PC-3 (cell line): ENCODE measurements around the gene NMUR2. TPM values are rescaled to one million over a fixed set of nuclear protein-coding genes. Genes with fewer than 3 reads are reported as not detected.

Experiments used
- ATAC-seq: fragments of 200-7000 bp; cut with Tn5 transposase; 2 replicates; pipeline ENCODE4 v1.9.1; 2020; ENCODE audit warnings: mild to moderate bottlenecking, moderate library complexity
- BruUV-seq: library from RNA; stranded (reverse); fragments of 400-500 nt; replicated peaks from 2 replicates; lab custom pipeline; 2021; lab: Mats Ljungman, UMichigan
- CTCF ChIA-PET: fragments of 300-600 bp; sonication (Branson Sonifier 250); formaldehyde crosslinking; loops from one replicate; lab custom pipeline; 2022; ENCODE audit warnings: antibody characterized with exemption; lab: Charles Lee
- POLR2A ChIA-PET: fragments of 300-600 bp; sonication (Branson Sonifier 250); formaldehyde crosslinking; loops from one replicate; lab custom pipeline; 2022; ENCODE audit warnings: antibody characterized with exemption; ENCODE audit not compliant: unreplicated experiment; lab: Charles Lee
- DNase-seq: peaks from one replicate; pipeline ENCODE4 v3.0.0-alpha.2; 2015
- H2AFZ ChIP-seq: fragments of 300-600 bp; sonication (generic); 2 replicates; pipeline ENCODE4 v1.6.0; 2016; ENCODE audit warnings: antibody characterized with exemption, low read length
- H3F3A ChIP-seq: fragments of 300-600 bp; sonication (generic); one replicate; pipeline ENCODE4 v1.6.0; 2017; ENCODE audit warnings: antibody characterized with exemption, low read length, control low read depth, mild to moderate bottlenecking; ENCODE audit not compliant: unreplicated experiment
- H3K27ac ChIP-seq: fragments of 300-600 bp; sonication (generic); 2 replicates; pipeline ENCODE4 v1.5.1; 2016; ENCODE audit warnings: mild to moderate bottlenecking, low read length
- H3K27me3 ChIP-seq: fragments of 300-600 bp; sonication (generic); 2 replicates; pipeline ENCODE4 v1.6.1; 2016; ENCODE audit warnings: low read length, mixed read lengths
- H3K36me3 ChIP-seq: fragments of 300-600 bp; sonication (generic); 2 replicates; pipeline ENCODE4 v1.6.1; 2016; ENCODE audit warnings: low read depth, mixed run types, low read length, mixed read lengths
- H3K4me1 ChIP-seq: fragments of 300-600 bp; sonication (generic); 2 replicates; pipeline ENCODE4 v1.5.1; 2016; ENCODE audit warnings: low read length; ENCODE audit not compliant: insufficient read depth
- H3K4me2 ChIP-seq: fragments of 300-600 bp; sonication (generic); 2 replicates; pipeline ENCODE4 v1.6.0; 2016; ENCODE audit warnings: low read length
- H3K4me3 ChIP-seq: fragments of 300-600 bp; sonication (generic); 2 replicates; pipeline ENCODE4 v1.5.1; 2016; ENCODE audit warnings: mild to moderate bottlenecking, low read length, mixed read lengths
- H3K79me2 ChIP-seq: fragments of 300-600 bp; sonication (generic); 2 replicates; pipeline ENCODE4 v1.6.1; 2017; ENCODE audit warnings: low read length, mixed read lengths
- H3K9ac ChIP-seq: fragments of 300-600 bp; sonication (generic); 2 replicates; pipeline ENCODE4 v1.6.0; 2016; ENCODE audit warnings: mild to moderate bottlenecking, low read length
- H3K9me2 ChIP-seq: fragments of 300-600 bp; sonication (generic); replicated peaks from 2 replicates; pipeline ENCODE4 v1.6.1; 2016; ENCODE audit warnings: mixed run types, low read length, mixed read lengths
- H3K9me3 ChIP-seq: fragments of 300-600 bp; sonication (generic); 2 replicates; pipeline ENCODE4 v1.6.1; 2016; ENCODE audit warnings: low read length, mixed read lengths
- H4K20me1 ChIP-seq: fragments of 300-600 bp; sonication (generic); 2 replicates; pipeline ENCODE4 v1.6.1; 2016; ENCODE audit warnings: low read length, mixed read lengths
- EZH2 ChIP-seq: fragments of 300-600 bp; sonication (generic); IDR thresholded peaks from one replicate; pipeline ENCODE4 v1.6.1; 2017; ENCODE audit warnings: antibody characterized with exemption, mild to moderate bottlenecking, low read length; ENCODE audit not compliant: unreplicated experiment
- EZH2phosphoT487 ChIP-seq: fragments of 300-600 bp; sonication (generic); IDR thresholded peaks from 2 replicates; pipeline ENCODE4 v1.6.1; 2018; ENCODE audit warnings: mild to moderate bottlenecking, antibody characterized with exemption, low read length, borderline replicate concordance
- intact Hi-C: fragments of 100-400 bp; cut with micrococcal nuclease; formaldehyde crosslinking; loops from 2 replicates; pipeline ENCODE4 v1.9.0; 2023
- total RNA-seq: library from RNA; depleted of rRNA; stranded (reverse); fragments of >200 nt; gene quantifications from 2 replicates; pipeline ENCODE4 v1.2.3, GENCODE V29; 2014
- TF ChIP-seq, protein P1 (sequence below): fragments of 300-600 bp; sonication (generic); conservative IDR thresholded peaks from 2 replicates; pipeline ENCODE4 v1.5.1; 2017; ENCODE audit warnings: antibody characterized with exemption, low read depth, mild to moderate bottlenecking, low read length

Gene NMUR2
- total RNA-seq, 1 experiment from 2014 or later: not detected

DNA sequence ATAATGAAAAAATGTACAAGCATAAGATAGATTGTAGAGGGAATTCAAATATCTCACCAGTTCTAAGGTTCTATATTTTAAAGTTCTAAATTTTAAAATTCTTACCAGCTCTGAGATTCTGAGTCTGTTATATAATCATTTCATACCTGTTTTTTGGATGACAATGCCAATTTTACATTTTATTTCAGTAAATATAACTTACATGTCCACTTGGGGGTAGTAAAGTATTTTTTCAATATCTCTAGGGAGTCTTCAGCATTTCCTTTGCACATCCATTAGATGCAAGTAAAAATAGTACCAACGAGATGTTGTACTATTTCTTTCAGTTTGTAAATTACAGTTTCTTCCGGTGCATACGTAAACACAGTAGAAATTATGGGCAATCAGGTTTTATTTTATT lies 25.7 kb downstream of the NMUR2 start:
- ChIA-PET CTCF (interaction anchor here (0.6 kb wide), 1 partner anchor 135 kb away, joined by 3 read pairs; no protein-coding TSS in a partner anchor), POLR2A (no interaction called here)
- intact Hi-C loops: loop anchor here (1.0 to 5.0 kb wide), 4 partner anchors 31 to 187 kb away; no protein-coding TSS in a partner anchor
- Histone ChIP-seq H3K4me1 (peaks cover 15% of the 10 kb centered on the region), H3K4me3 (no peak overlapping the region), H4K20me1 (no peaks in the 10 kb centered on the region), H3K27me3 (no peaks in the 10 kb centered on the region), H3K79me2 (no peaks in the 10 kb centered on the region), H2AFZ (no peak overlapping the region), H3K27ac (no peak overlapping the region), H3K36me3 (no peaks in the 10 kb centered on the region), H3K9me2 (no peaks in the 10 kb centered on the region), H3K4me2 (peak overlapping the region; percentile 29; the same call in 1 of the 2 replicates), H3F3A (no peaks in the 10 kb centered on the region), H3K9ac (no peak overlapping the region), H3K9me3 (no peaks in the 10 kb centered on the region)
- TF ChIP-seq EZH2: no peak
- TF ChIP-seq, protein P1, sequence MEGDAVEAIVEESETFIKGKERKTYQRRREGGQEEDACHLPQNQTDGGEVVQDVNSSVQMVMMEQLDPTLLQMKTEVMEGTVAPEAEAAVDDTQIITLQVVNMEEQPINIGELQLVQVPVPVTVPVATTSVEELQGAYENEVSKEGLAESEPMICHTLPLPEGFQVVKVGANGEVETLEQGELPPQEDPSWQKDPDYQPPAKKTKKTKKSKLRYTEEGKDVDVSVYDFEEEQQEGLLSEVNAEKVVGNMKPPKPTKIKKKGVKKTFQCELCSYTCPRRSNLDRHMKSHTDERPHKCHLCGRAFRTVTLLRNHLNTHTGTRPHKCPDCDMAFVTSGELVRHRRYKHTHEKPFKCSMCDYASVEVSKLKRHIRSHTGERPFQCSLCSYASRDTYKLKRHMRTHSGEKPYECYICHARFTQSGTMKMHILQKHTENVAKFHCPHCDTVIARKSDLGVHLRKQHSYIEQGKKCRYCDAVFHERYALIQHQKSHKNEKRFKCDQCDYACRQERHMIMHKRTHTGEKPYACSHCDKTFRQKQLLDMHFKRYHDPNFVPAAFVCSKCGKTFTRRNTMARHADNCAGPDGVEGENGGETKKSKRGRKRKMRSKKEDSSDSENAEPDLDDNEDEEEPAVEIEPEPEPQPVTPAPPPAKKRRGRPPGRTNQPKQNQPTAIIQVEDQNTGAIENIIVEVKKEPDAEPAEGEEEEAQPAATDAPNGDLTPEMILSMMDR: peak; percentile 49
- DNase-seq (peak; percentile 27), ATAC-seq (peak; percentile 62)
- BruUV-seq: no TSS peak

GRCh38 chr5:152378730-152379129 lies 26.3 kb downstream of the NMUR2 start:
- POLR2A ChIA-PET: no interaction called here
- Histone ChIP-seq H3K79me2 (no peaks in the 10 kb centered on the region), H3K4me1 (peaks cover 15% of the 10 kb centered on the region), H3K4me2 (peak overlapping the region; percentile 29; the same call in 1 of the 2 replicates), H4K20me1 (no peaks in the 10 kb centered on the region), H3K9ac (no peak overlapping the region), H2AFZ (no peak overlapping the region), H3K27ac (no peak overlapping the region), H3K9me3 (no peaks in the 10 kb centered on the region), H3K9me2 (no peaks in the 10 kb centered on the region), H3K27me3 (no peaks in the 10 kb centered on the region), H3F3A (no peaks in the 10 kb centered on the region), H3K4me3 (no peak overlapping the region), H3K36me3 (no peaks in the 10 kb centered on the region)
- DNase-seq (peak; percentile 74), ATAC-seq (peak; percentile 75)
- intact Hi-C loops: loop anchor here (1.0 to 5.0 kb wide), 4 partner anchors 30 to 186 kb away; no protein-coding TSS in a partner anchor
- TF ChIP-seq EZH2phosphoT487 (no peak), EZH2 (no peak)
- TF ChIP-seq, protein P1: no peak
- no TSS peak for BruUV-seq
- CTCF ChIA-PET: interaction anchor here (0.7 kb wide), 1 partner anchor 12 kb away, joined by 3 read pairs; no protein-coding TSS in a partner anchor

DNA sequence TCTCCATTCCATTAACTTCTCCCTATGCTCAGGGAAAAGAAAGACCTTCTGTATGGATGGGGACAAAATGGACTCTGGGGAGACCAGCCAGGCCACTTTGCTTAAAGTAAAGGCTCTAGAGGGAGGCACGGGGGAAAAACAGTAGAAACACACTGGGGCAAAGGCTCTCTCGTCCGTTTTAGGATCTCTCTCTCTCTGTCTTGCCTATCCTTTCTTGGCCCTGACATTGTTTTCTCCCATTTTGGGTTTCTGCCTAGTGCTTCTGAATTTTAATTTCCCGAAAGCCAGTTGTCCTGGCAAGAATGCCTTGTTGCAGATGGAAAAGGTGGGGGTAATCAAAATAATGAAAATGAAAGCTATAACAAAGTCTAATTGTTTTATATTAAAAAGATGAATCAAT lies 28.2 kb downstream of the NMUR2 start:
- Histone ChIP-seq H3K36me3 (no peaks in the 10 kb centered on the region), H3K79me2 (no peaks in the 10 kb centered on the region), H3K4me3 (no peak overlapping the region), H4K20me1 (no peaks in the 10 kb centered on the region), H3F3A (no peaks in the 10 kb centered on the region), H3K27ac (no peak overlapping the region), H3K4me1 (peaks cover 15% of the 10 kb centered on the region), H3K9ac (no peak overlapping the region), H3K4me2 (no peak overlapping the region), H3K27me3 (no peaks in the 10 kb centered on the region), H2AFZ (no peak overlapping the region), H3K9me3 (no peaks in the 10 kb centered on the region), H3K9me2 (no peaks in the 10 kb centered on the region)
- ChIA-PET CTCF (no interaction called here), POLR2A (no interaction called here)
- intact Hi-C loops: loop anchor here (5.0 kb wide), 1 partner anchor 130 kb away; no protein-coding TSS in a partner anchor
- ATAC-seq (no peak), DNase-seq (no peak)
- TF ChIP-seq EZH2: no peak
- no peak for TF ChIP-seq EZH2phosphoT487
- TF ChIP-seq, protein P1: no peak
- no TSS peak for BruUV-seq
